ENCODE results near the gene RELN.

DNA sequence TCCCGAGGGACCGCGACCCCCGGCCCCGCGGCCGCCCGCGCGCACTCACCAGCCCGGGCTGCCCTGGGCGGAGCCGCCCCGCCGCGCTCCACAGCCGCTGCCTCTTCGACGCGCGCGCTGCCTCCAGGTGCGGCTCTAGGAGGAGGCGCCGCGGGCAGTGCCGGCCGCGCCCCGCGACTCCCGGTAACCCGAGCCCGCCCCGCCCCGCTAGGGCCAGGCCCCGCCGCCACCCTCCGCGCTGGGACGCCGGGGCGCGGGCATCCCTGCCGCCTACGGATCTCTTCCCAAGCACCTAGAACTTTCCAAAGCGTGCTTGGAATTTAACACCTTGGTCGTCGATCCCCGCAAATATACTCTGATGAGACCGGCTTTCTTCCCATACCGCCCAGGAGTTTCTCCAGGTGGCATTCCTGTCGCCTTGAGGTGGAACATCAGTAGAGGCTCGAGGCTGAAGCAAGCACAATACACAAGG lies 543.4 kb downstream of the RELN start, which contains the start of gene SLC26A5:
- TF ChIP-seq, protein P1, sequence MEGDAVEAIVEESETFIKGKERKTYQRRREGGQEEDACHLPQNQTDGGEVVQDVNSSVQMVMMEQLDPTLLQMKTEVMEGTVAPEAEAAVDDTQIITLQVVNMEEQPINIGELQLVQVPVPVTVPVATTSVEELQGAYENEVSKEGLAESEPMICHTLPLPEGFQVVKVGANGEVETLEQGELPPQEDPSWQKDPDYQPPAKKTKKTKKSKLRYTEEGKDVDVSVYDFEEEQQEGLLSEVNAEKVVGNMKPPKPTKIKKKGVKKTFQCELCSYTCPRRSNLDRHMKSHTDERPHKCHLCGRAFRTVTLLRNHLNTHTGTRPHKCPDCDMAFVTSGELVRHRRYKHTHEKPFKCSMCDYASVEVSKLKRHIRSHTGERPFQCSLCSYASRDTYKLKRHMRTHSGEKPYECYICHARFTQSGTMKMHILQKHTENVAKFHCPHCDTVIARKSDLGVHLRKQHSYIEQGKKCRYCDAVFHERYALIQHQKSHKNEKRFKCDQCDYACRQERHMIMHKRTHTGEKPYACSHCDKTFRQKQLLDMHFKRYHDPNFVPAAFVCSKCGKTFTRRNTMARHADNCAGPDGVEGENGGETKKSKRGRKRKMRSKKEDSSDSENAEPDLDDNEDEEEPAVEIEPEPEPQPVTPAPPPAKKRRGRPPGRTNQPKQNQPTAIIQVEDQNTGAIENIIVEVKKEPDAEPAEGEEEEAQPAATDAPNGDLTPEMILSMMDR (conservative IDR thresholded peaks at IDR 0.05; ENCODE audit: low read depth, low read length) = no peak
- no peak for TF ChIP-seq EZH2 (IDR thresholded peaks at IDR 0.05; ENCODE audit: low read length, unreplicated experiment)
- TF ChIP-seq EZH2phosphoT487 (IDR thresholded peaks at IDR 0.05; ENCODE audit: borderline replicate concordance, low read length) = no peak
